Measurements from ENCODE around the gene AQP3.
A peak's percentile ranks its signal among the peaks of the same experiment; 100 is the strongest.

- TF ChIP-seq EZH2phosphoT487 (conservative IDR thresholded peaks at IDR 0.05; ENCODE audit: low read length) (no peak), CTCF (IDR thresholded peaks at IDR 0.05; ENCODE audit: insufficient read depth, low read length, poor library complexity, severe bottlenecking) (peak; percentile 92)
Measured at GRCh38 chr9:33466565-33467495, 19.4 kb upstream of the AQP3 start.
